Esophagus muscularis mucosa (tissue), 4 donors: ENCODE data around the gene CLDN5. TPM values are rescaled to one million over a fixed set of nuclear protein-coding genes. Genes with fewer than 3 reads are reported as not detected.

Experiments
- DNase-seq: peaks from one replicate; pipeline ENCODE4 v3.0.0-alpha.2; 2017; ENCODE audit errors: extremely low spot score
- H3K27ac ChIP-seq, 4 donors: fragments of 200-600 bp; sonication (generic); replicated peaks in 1 of 4; 1 replicate in 3 of 4; 2 replicates in 1 of 4; pipeline ENCODE4 v1.5.1; 2016 to 2019; ENCODE audit warnings: mild to moderate bottlenecking in 1 of 4
- H3K27me3 ChIP-seq, 4 donors: fragments of 200-600 bp; sonication (generic); one replicate each; pipeline versions ENCODE4 v1.5.1 to v1.6.0; 2016 to 2019
- H3K36me3 ChIP-seq, 4 donors: fragments of 200-600 bp; sonication (generic); one replicate each; pipeline ENCODE4 v1.5.1; 2016 to 2019
- H3K4me1 ChIP-seq, 4 donors: fragments of 200-600 bp; sonication (generic); one replicate each; pipeline ENCODE4 v1.5.1; 2016 to 2019
- H3K4me3 ChIP-seq, 4 donors: fragments of 200-600 bp; sonication (generic); 1 replicate in 2 of 4; 2 replicates in 2 of 4; pipeline ENCODE4 v1.5.1; 2016 to 2019; ENCODE audit warnings: mild to moderate bottlenecking in 4 of 4, moderate library complexity in 1 of 4
- H3K9me3 ChIP-seq, 4 donors: fragments of 200-600 bp; sonication (generic); 1 replicate in 3 of 4; 2 replicates in 1 of 4; pipeline ENCODE4 v1.5.1; 2016 to 2019
- EP300 ChIP-seq: sonication (generic); formaldehyde crosslinking; IDR thresholded peaks from one replicate; pipeline ENCODE4 v1.6.1; 2017; ENCODE audit warnings: antibody characterized with exemption
- POLR2A ChIP-seq: fragments of 450-650 bp; IDR thresholded peaks from one replicate; pipeline ENCODE4 v1.6.1; 2017; ENCODE audit warnings: antibody characterized with exemption, moderate library complexity, mild to moderate bottlenecking, low read depth
- POLR2AphosphoS5 ChIP-seq, 2 donors: sonication (generic); formaldehyde crosslinking; IDR thresholded peaks; one replicate each; pipeline ENCODE4 v1.6.1; 2017; ENCODE audit warnings: antibody characterized with exemption in 2 of 2
- WGBS: methylation state at CpG from one replicate; pipeline ENCODE4 v1.1.5; 2018; 5-methylcytosine and 5-hydroxymethylcytosine counted together
- intact Hi-C: fragments of 100-400 bp; cut with DNase I; formaldehyde crosslinking; loops from one replicate; pipeline ENCODE4 v1.15.1; 2023
- total RNA-seq, 4 donors: library from RNA; depleted of rRNA; stranded (reverse); fragments of >200 nt; gene quantifications; one replicate each; pipeline versions ENCODE4 v1.1.0 to v1.2.1, GENCODE V29; 2016
- TF ChIP-seq, protein P1 (sequence below), 3 experiments: fragments of 200-600 bp in 2 of 3; fragments of 450-650 bp in 1 of 3; sonication (generic) in 2 of 3; IDR thresholded peaks; one replicate each; pipeline ENCODE4 v1.5.1; 2017 to 2019; ENCODE audit warnings: antibody characterized with exemption in 3 of 3, mild to moderate bottlenecking in 2 of 3, moderate library complexity in 1 of 3

The CLDN5 gene
- total RNA-seq, 4 donors from 2014 or later, result 39.9 to 209 (median 147) TPM

- Histone ChIP-seq H3K4me3 (no peak overlapping the region), H3K9me3 (peaks cover 0 to 5% (median 0%) of the 10 kb centered on the region in 4 donors), H3K27ac (no peak overlapping the region), H3K4me1 (no peaks in the 10 kb centered on the region), H3K36me3 (no peaks in the 10 kb centered on the region), H3K27me3 (peaks cover 0 to 26% (median 0%) of the 10 kb centered on the region in 4 donors)
- no peak for TF ChIP-seq EP300
- TF ChIP-seq, protein P1, sequence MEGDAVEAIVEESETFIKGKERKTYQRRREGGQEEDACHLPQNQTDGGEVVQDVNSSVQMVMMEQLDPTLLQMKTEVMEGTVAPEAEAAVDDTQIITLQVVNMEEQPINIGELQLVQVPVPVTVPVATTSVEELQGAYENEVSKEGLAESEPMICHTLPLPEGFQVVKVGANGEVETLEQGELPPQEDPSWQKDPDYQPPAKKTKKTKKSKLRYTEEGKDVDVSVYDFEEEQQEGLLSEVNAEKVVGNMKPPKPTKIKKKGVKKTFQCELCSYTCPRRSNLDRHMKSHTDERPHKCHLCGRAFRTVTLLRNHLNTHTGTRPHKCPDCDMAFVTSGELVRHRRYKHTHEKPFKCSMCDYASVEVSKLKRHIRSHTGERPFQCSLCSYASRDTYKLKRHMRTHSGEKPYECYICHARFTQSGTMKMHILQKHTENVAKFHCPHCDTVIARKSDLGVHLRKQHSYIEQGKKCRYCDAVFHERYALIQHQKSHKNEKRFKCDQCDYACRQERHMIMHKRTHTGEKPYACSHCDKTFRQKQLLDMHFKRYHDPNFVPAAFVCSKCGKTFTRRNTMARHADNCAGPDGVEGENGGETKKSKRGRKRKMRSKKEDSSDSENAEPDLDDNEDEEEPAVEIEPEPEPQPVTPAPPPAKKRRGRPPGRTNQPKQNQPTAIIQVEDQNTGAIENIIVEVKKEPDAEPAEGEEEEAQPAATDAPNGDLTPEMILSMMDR (IDR thresholded peaks at IDR 0.05), result no peak
- TF ChIP-seq POLR2AphosphoS5 (IDR thresholded peaks at IDR 0.05), result no peak
- TF ChIP-seq POLR2A, result no peak
- no peak for DNase-seq
- WGBS, result 85% methylated on average over 2 of the region's 2 CpGs
- intact Hi-C loops, result no loop called here
Observed at GRCh38 chr22:19559956-19560355, 35.7 kb upstream of the CLDN5 start.

DNA sequence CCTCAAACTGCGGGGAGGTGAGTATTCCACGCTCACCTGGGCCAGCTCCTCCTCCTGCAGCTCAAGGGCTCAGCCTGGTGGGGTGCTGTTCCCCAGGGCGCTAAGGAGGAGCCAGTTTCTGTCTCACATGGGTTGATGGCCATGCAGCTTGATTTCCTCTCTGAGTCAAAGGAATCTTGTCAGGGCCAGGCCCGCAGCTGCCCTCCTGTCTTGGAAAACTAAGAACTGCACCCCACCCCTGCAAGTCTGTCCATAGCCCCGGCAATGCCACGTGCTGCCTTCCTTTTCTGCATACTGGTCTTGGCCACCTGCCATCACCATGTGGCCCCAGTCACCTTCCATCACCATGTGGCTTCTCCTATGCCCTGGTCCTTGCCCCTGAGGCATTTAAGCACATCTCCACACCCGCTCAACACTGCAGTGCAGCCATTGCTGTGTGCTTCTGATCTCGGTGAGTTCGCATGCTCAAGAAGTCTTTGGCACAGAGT, 35.2 kb upstream of the CLDN5 start:
- DNase-seq, result no peak
- WGBS, result 79% methylated on average over 6 of the region's 9 CpGs
- no peaks in the 10 kb centered on the region for H3K4me1 ChIP-seq
- H3K27ac ChIP-seq, result no peak overlapping the region
- H3K9me3 ChIP-seq, result peaks cover 0 to under 1% (median 0%) of the 10 kb centered on the region in 4 donors
- intact Hi-C loops, result no loop called here
- no peaks in the 10 kb centered on the region for H3K36me3 ChIP-seq
- TF ChIP-seq, protein P1 (IDR thresholded peaks at IDR 0.05), result no peak
- no peak for TF ChIP-seq EP300
- TF ChIP-seq POLR2AphosphoS5 (IDR thresholded peaks at IDR 0.05), result no peak
- TF ChIP-seq POLR2A, result no peak
- peaks cover 0 to 31% (median 0%) of the 10 kb centered on the region in 4 donors for H3K27me3 ChIP-seq
- H3K4me3 ChIP-seq, result no peak overlapping the region

DNA sequence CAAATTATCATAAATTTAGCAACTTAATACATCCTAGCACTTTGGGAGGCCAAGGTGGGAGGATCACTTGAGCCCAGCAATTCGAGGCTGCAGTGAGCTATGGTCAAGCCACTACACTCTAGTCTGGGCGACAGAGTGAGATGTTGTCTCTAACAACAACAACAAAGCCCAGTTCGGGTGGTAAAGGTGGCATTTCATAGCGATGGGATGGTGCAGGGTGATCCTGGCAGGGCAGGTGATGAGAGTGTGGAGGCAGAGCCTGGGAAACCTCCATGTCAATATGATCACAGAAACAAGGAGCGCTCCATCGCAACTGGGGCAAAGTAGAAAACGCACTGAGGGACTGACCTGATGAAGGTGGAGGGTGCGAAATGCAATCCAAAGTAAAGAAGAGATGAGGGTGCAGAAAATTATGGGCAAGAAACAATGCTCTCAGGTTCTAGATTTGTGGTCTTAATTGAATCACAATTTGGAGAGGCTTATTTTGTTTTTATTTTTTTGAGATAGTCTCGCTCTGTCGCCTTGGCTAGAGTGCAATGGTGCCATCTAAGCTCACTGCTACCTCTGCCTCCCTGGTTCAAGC, 32.8 kb upstream of the CLDN5 start:
- intact Hi-C loops, result no loop called here
- Histone ChIP-seq H3K4me1 (no peaks in the 10 kb centered on the region), H3K27ac (no peak overlapping the region), H3K36me3 (no peaks in the 10 kb centered on the region), H3K27me3 (peaks cover 0 to 35% (median 0%) of the 10 kb centered on the region in 4 donors), H3K4me3 (no peak overlapping the region), H3K9me3 (peaks cover 0 to 11% (median 0%) of the 10 kb centered on the region in 4 donors)
- whole genome bisulfite sequencing, result 94% methylated on average over 10 of the region's 10 CpGs
- TF ChIP-seq POLR2A (no peak), EP300 (no peak), POLR2AphosphoS5 (IDR thresholded peaks at IDR 0.05) (no peak)
- TF ChIP-seq, protein P1 (IDR thresholded peaks at IDR 0.05), result no peak
- DNase-seq, result no peak

DNA sequence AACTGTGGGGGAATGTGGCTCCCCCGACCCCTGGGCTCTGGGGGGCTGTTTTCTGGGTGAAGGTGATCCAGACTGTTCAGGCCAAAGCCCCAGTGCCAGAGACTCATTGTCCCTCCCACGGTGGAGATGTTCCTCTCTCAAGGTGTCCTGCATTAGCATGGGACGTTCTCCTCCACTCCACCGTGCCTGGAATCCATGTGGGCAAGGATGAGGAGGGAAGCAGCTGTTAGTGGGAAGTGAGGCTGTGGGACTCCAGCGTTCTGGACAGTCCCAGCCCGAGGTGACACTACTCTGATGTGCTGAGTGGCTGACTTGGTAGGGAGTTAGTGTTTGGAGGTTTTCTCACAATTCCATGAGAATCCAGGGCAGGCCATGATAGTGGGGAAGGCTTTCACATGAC, 31.4 kb upstream of the CLDN5 start:
- intact Hi-C loops, result no loop called here
- no peaks in the 10 kb centered on the region for H3K36me3 ChIP-seq
- H3K9me3 ChIP-seq, result peaks cover 0 to 11% (median 0%) of the 10 kb centered on the region in 4 donors
- WGBS, result 86% methylated on average over 6 of the region's 6 CpGs
- DNase-seq, result no peak
- H3K27ac ChIP-seq, result no peak overlapping the region
- no peaks in the 10 kb centered on the region for H3K4me1 ChIP-seq
- H3K4me3 ChIP-seq, result no peak overlapping the region
- peaks cover 0 to 35% (median 0%) of the 10 kb centered on the region in 4 donors for H3K27me3 ChIP-seq
- TF ChIP-seq EP300, result no peak
- TF ChIP-seq POLR2A, result no peak
- TF ChIP-seq, protein P1 (IDR thresholded peaks at IDR 0.05), result no peak
- TF ChIP-seq POLR2AphosphoS5 (IDR thresholded peaks at IDR 0.05), result no peak
